H1 (cell line): ENCODE measurements around the gene CDK15. TPM values are rescaled to one million over a fixed set of nuclear protein-coding genes. Genes with fewer than 3 reads are reported as not detected.

Experiments used
- CTCF ChIA-PET: fragments of 300-600 bp; sonication (Branson Sonifier 250); formaldehyde crosslinking; loops from one replicate; lab custom pipeline; 2021; ENCODE audit not compliant: partially characterized antibody; lab: Charles Lee
- POLR2A ChIA-PET: fragments of 300-600 bp; sonication (Branson Sonifier 250); formaldehyde crosslinking; loops from one replicate; lab custom pipeline; 2021; ENCODE audit warnings: inconsistent platforms; ENCODE audit not compliant: partially characterized antibody; lab: Charles Lee
- DNase-seq, 2 experiments: peaks; one replicate each; pipeline versions ENCODE4 v3.0.0 to v3.0.0-alpha.2; 2010 to 2022; ENCODE audit warnings: low spot score in 2 of 2, low read depth in 1 of 2, mixed read lengths in 1 of 2
- FAIRE-seq: peaks from 2 replicates; lab custom pipeline; 2011; peaks lifted over from hg19 to GRCh38; lab: Jason Lieb, UNC
- H2AFZ ChIP-seq: 2 replicates; pipeline ENCODE4 v1.8.1; 2012; ENCODE audit warnings: low read length, inconsistent platforms
- H2AK5ac ChIP-seq: 2 replicates; pipeline ENCODE4 v1.6.1; 2013; ENCODE audit warnings: low read depth, low read length
- H2BK120ac ChIP-seq: replicated peaks from 2 replicates; pipeline ENCODE3; 2013; ENCODE audit warnings: low read depth, low read length, inconsistent platforms
- H2BK12ac ChIP-seq: 2 replicates; pipeline ENCODE4 v1.6.1; 2013; ENCODE audit warnings: low read depth, low read length
- H2BK15ac ChIP-seq: 2 replicates; pipeline ENCODE4 v1.6.1; 2013; ENCODE audit warnings: low read length
- H2BK20ac ChIP-seq: 2 replicates; pipeline ENCODE4 v1.6.1; 2013; ENCODE audit warnings: low read length
- H2BK5ac ChIP-seq: 2 replicates; pipeline ENCODE4 v1.6.1; 2013; ENCODE audit warnings: low read depth, low read length
- H3K14ac ChIP-seq: 2 replicates; pipeline ENCODE4 v1.6.1; 2013; ENCODE audit warnings: inconsistent platforms; ENCODE audit not compliant: insufficient read length
- H3K18ac ChIP-seq: 2 replicates; pipeline ENCODE4 v1.6.1; 2013; ENCODE audit warnings: low read length; ENCODE audit errors: extremely low read depth
- H3K23ac ChIP-seq: 2 replicates; pipeline ENCODE4 v1.6.1; 2013; ENCODE audit warnings: inconsistent platforms; ENCODE audit not compliant: insufficient read length
- H3K23me2 ChIP-seq: 2 replicates; pipeline ENCODE4 v1.6.1; 2013; ENCODE audit warnings: low read depth, low read length
- H3K27ac ChIP-seq: 2 replicates; pipeline ENCODE4 v1.6.1; 2011; ENCODE audit warnings: low read depth, low read length, inconsistent platforms
- H3K27me3 ChIP-seq, 4 experiments: replicated peaks in 1 of 4; 1 replicate in 1 of 4; 2 replicates in 3 of 4; pipeline versions ENCODE4 v1.6.1 to v1.8.1; 2011 to 2013; ENCODE audit warnings: low read length in 3 of 4, mild to moderate bottlenecking in 3 of 4, inconsistent platforms in 2 of 4, mixed read lengths in 2 of 4, moderate library complexity in 1 of 4; ENCODE audit not compliant: control insufficient read depth in 3 of 4, insufficient read depth in 3 of 4; ENCODE audit errors: extremely low read depth in 1 of 4
- H3K36me3 ChIP-seq, 4 experiments: 2 replicates each; pipeline versions ENCODE4 v1.6.1 to v1.8.1; 2011 to 2013; ENCODE audit warnings: mild to moderate bottlenecking in 4 of 4, low read length in 3 of 4, moderate library complexity in 2 of 4, control low read depth in 1 of 4, inconsistent platforms in 1 of 4; ENCODE audit not compliant: insufficient read depth in 4 of 4, control insufficient read depth in 2 of 4
- H3K4ac ChIP-seq: replicated peaks from 2 replicates; pipeline ENCODE3; 2013; ENCODE audit warnings: low read length, low read depth, mixed read lengths, inconsistent platforms; ENCODE audit not compliant: insufficient read length
- H3K4me1 ChIP-seq, 4 experiments: replicated peaks in 1 of 4; 1 replicate in 1 of 4; 2 replicates in 3 of 4; pipeline versions ENCODE4 v1.6.1 to v1.8.1; 2011 to 2013; ENCODE audit warnings: low read length in 3 of 4, inconsistent platforms in 2 of 4, mixed read lengths in 1 of 4; ENCODE audit not compliant: insufficient read depth in 4 of 4, control insufficient read depth in 3 of 4
- H3K4me2 ChIP-seq, 2 experiments: 2 replicates each; pipeline versions ENCODE4 v1.6.1 to v1.8.1; 2011 to 2013; ENCODE audit warnings: low read depth in 2 of 2, low read length in 2 of 2, control low read depth in 1 of 2, inconsistent platforms in 1 of 2, mild to moderate bottlenecking in 1 of 2; ENCODE audit not compliant: insufficient read depth in 1 of 2
- H3K4me3 ChIP-seq, 4 experiments: fragments of 200-600, 300-600 bp in 1 of 4; sonication (generic), shearing (Covaris generic), sonication (Bioruptor Twin) in 1 of 4; 2 replicates each; pipeline versions ENCODE4 v1.5.1 to v1.8.1; 2011 to 2016; ENCODE audit warnings: low read length in 4 of 4, low read depth in 3 of 4, control low read depth in 2 of 4, inconsistent platforms in 2 of 4, mild to moderate bottlenecking in 2 of 4, mixed read lengths in 1 of 4, moderate library complexity in 1 of 4; ENCODE audit not compliant: insufficient read depth in 2 of 4; ENCODE audit errors: extremely low read depth in 1 of 4
- H3K56ac ChIP-seq: replicated peaks from 2 replicates; pipeline ENCODE3; 2013; ENCODE audit warnings: low read depth, mild to moderate bottlenecking, mixed read lengths, low read length, inconsistent platforms; ENCODE audit not compliant: insufficient read length
- H3K79me1 ChIP-seq: 2 replicates; pipeline ENCODE4 v1.6.1; 2013; ENCODE audit warnings: low read depth, low read length, control low read depth
- H3K79me2 ChIP-seq, 2 experiments: 2 replicates each; pipeline versions ENCODE4 v1.6.1 to v1.8.1; 2012 to 2013; ENCODE audit warnings: low read length in 2 of 2, mild to moderate bottlenecking in 2 of 2, inconsistent platforms in 1 of 2; ENCODE audit not compliant: insufficient read depth in 2 of 2, control insufficient read depth in 1 of 2
- H3K9ac ChIP-seq, 4 experiments: replicated peaks in 1 of 4; 1 replicate in 1 of 4; 2 replicates in 3 of 4; pipeline versions ENCODE4 v1.6.1 to v1.8.1; 2011 to 2013; ENCODE audit warnings: low read depth in 3 of 4, low read length in 3 of 4, control low read depth in 2 of 4, mild to moderate bottlenecking in 2 of 4, moderate library complexity in 2 of 4, inconsistent platforms in 1 of 4; ENCODE audit errors: extremely low read depth in 1 of 4
- H3K9me3 ChIP-seq, 2 experiments: 2 replicates each; pipeline versions ENCODE4 v1.6.1 to v1.8.1; 2012 to 2013; ENCODE audit warnings: mild to moderate bottlenecking in 2 of 2, moderate library complexity in 2 of 2, control low read depth in 1 of 2, inconsistent platforms in 1 of 2, low read depth in 1 of 2, low read length in 1 of 2, mixed read lengths in 1 of 2; ENCODE audit not compliant: insufficient read depth in 2 of 2
- H4K20me1 ChIP-seq, 2 experiments: replicated peaks in 1 of 2; 2 replicates each; pipeline versions ENCODE3 to v1.8.1; 2011 to 2013; ENCODE audit warnings: inconsistent platforms in 2 of 2, low read length in 2 of 2, mild to moderate bottlenecking in 1 of 2; ENCODE audit not compliant: insufficient read depth in 2 of 2, control insufficient read depth in 1 of 2
- H4K5ac ChIP-seq: 2 replicates; pipeline ENCODE4 v1.6.1; 2013; ENCODE audit warnings: low read length, low read depth, mixed read lengths, inconsistent platforms; ENCODE audit not compliant: insufficient read length
- H4K8ac ChIP-seq: 2 replicates; pipeline ENCODE4 v1.8.0; 2013; ENCODE audit warnings: mild to moderate bottlenecking, moderate library complexity, low read length, inconsistent platforms; ENCODE audit not compliant: insufficient read depth; ENCODE audit errors: extremely low read depth
- H4K91ac ChIP-seq: replicated peaks from 2 replicates; pipeline ENCODE3; 2013; ENCODE audit warnings: low read length, mixed read lengths, inconsistent platforms; ENCODE audit not compliant: insufficient read length
- ASH2L ChIP-seq: fragments of 200-600, 300-600 bp; sonication (generic); IDR thresholded peaks from one replicate; pipeline ENCODE4 v1.7.1; 2017; ENCODE audit warnings: low read length
- CBX5 ChIP-seq: fragments of 300-800, 300-1000 bp; sonication (generic); IDR thresholded peaks from 2 replicates; pipeline ENCODE4 v1.7.1; 2016; ENCODE audit warnings: antibody characterized with exemption, low read length, low read depth
- CTCF ChIP-seq, 3 experiments: IDR thresholded peaks; 1 replicate in 2 of 3; 2 replicates in 1 of 3; pipeline versions ENCODE4 v1.5.1 to v1.6.1; 2011; ENCODE audit warnings: low read length in 3 of 3, mild to moderate bottlenecking in 3 of 3, inconsistent platforms in 2 of 3, low read depth in 1 of 3, moderate library complexity in 1 of 3; ENCODE audit not compliant: insufficient read depth in 1 of 3; ENCODE audit errors: control extremely low read depth in 1 of 3
- E2F6 ChIP-seq: IDR thresholded peaks from 2 replicates; pipeline ENCODE4 v1.6.1; 2012; ENCODE audit warnings: inconsistent platforms
- GABPA ChIP-seq: IDR thresholded peaks from 2 replicates; pipeline ENCODE4 v1.6.1; 2011; ENCODE audit warnings: mild to moderate bottlenecking, low read length, moderate library complexity, borderline replicate concordance; ENCODE audit not compliant: insufficient read depth
- NANOG ChIP-seq: IDR thresholded peaks from 2 replicates; pipeline ENCODE4 v1.6.1; 2011; ENCODE audit warnings: low read length, low read depth, mild to moderate bottlenecking, inconsistent platforms; ENCODE audit not compliant: insufficient read depth, poor library complexity, severe bottlenecking
- SIN3A ChIP-seq, 2 experiments: IDR thresholded peaks in 1 of 2; conservative IDR thresholded peaks in 1 of 2; 2 replicates each; pipeline ENCODE4 v1.6.1; 2011 to 2012; ENCODE audit warnings: low read length in 2 of 2, improper control_type of control experiment in 1 of 2, low read depth in 1 of 2, mild to moderate bottlenecking in 1 of 2
- SP2 ChIP-seq: IDR thresholded peaks from 2 replicates; pipeline ENCODE4 v1.6.1; 2012; ENCODE audit warnings: mild to moderate bottlenecking, low read length, inconsistent platforms
- SRF ChIP-seq: IDR thresholded peaks from 2 replicates; pipeline ENCODE4 v1.6.1; 2011; ENCODE audit warnings: mild to moderate bottlenecking, low read depth, low read length, moderate library complexity
- USF2 ChIP-seq: IDR thresholded peaks from 2 replicates; pipeline ENCODE4 v1.6.1; 2011; ENCODE audit warnings: low read length, improper control_type of control experiment
- WGBS, 2 experiments: shearing (Covaris generic) in 1 of 2; methylation state at CpG; one replicate each; pipeline versions ENCODE4 v1.1.6 to v1.1.7; 2013 to 2015; ENCODE audit warnings: low lambda C conversion rate in 2 of 2, mixed read lengths in 2 of 2, inconsistent platforms in 1 of 2, low coverage in 1 of 2, missing lambda C conversion rate in 1 of 2; ENCODE audit not compliant: insufficient replicate concordance in 2 of 2, insufficient coverage in 1 of 2, insufficient read length in 1 of 2; ENCODE audit errors: extremely low coverage in 1 of 2, missing lambda C conversion rate in 1 of 2; 5-methylcytosine and 5-hydroxymethylcytosine counted together
- polyA plus RNA-seq, 7 experiments: library from polyadenylated mRNA; depleted of rRNA in 3 of 7; stranded (reverse) in 5 of 7; unstranded in 2 of 7; fragments of >200 nt in 5 of 7; fragments of 200-250 nt in 2 of 7; gene quantifications; 1 replicate in 5 of 7; 2 replicates in 1 of 7; 4 replicates in 1 of 7; pipeline versions ENCODE4 v1.2.1 to v1.2.3, GENCODE V29; 2011 to 2013; ENCODE audit warnings: missing spikeins in 2 of 7, mixed read lengths in 2 of 7
- total RNA-seq: library from RNA; stranded (reverse); fragmentation: NEBNext Ultra II Directional; extraction: Animal tissue kit (Norgen Biotek cat#: 25700); gene quantifications from 2 replicates; pipeline ENCODE4 v1.2.1, GENCODE V29; 2021

Gene CDK15
- total and polyA plus RNA-seq, 2 of the 8 experiments (the other 6 are each of a cell fraction or from before 2014, with no cell fraction given) = 0.03 TPM; not detected in 1

GRCh38 chr2:201831469-201831868, 25.1 kb downstream of the CDK15 start:
- Histone ChIP-seq H3K56ac (no peak overlapping the region), H3K79me2 (no peaks in the 10 kb centered on the region), H3K14ac (no peak overlapping the region), H2BK15ac (no peak overlapping the region), H2AK5ac (no peak overlapping the region), H2BK20ac (no peak overlapping the region), H3K9me3 (no peaks in the 10 kb centered on the region), H3K23me2 (peaks cover 1% of the 10 kb centered on the region; the same call in 1 of the 2 replicates), H3K27ac (no peak overlapping the region), H4K5ac (no peak overlapping the region), H4K20me1 (no peaks in the 10 kb centered on the region), H3K79me1 (no peaks in the 10 kb centered on the region), H3K23ac (no peak overlapping the region), H3K4me3 (no peak overlapping the region), H3K9ac (no peak overlapping the region), H3K27me3 (no peaks in the 10 kb centered on the region), H3K4me2 (no peak overlapping the region), H2BK12ac (no peak overlapping the region), H3K4ac (no peak overlapping the region), H4K8ac (no peak overlapping the region), H3K4me1 (no peaks in the 10 kb centered on the region), H2BK120ac (no peak overlapping the region), H2AFZ (no peak overlapping the region), H4K91ac (no peak overlapping the region), H3K36me3 (no peaks in the 10 kb centered on the region), H2BK5ac (no peak overlapping the region), H3K18ac (no peak overlapping the region)
- POLR2A ChIA-PET = no interaction called here
- DNase-seq (no peak), FAIRE-seq (no peak)
- 93% methylated on average over 2 of the region's 2 CpGs; no CpG with 5 or more reads in 1 of the 2 experiments for WGBS, 2 experiments
- CTCF ChIA-PET = no interaction called here
- TF ChIP-seq E2F6 = no peak
- no peak for TF ChIP-seq GABPA
- no peak for TF ChIP-seq CBX5
- TF ChIP-seq CTCF (IDR thresholded peaks at IDR 0.05; ENCODE audit: control extremely low read depth in 1 of 3, insufficient read depth in 1 of 3, low read depth in 1 of 3, low read length in 3 of 3) = no peak
- no peak for TF ChIP-seq SP2
- TF ChIP-seq USF2 = no peak
- no peak for TF ChIP-seq SIN3A (conservative IDR thresholded peaks at IDR 0.05 in 1 of 2, IDR thresholded peaks at IDR 0.05 in 1 of 2; ENCODE audit: low read depth in 1 of 2, low read length in 2 of 2)
- no peak for TF ChIP-seq NANOG
- no peak for TF ChIP-seq ASH2L
- TF ChIP-seq SRF = no peak
